Activated CD4-positive, alpha-beta T cell treated with anti-CD3 and anti-CD28 coated beads, Interleukin-2, amount 10 ng/mL, durations not matched to agents 7 days and 5 days (primary cell): ENCODE measurements around the gene MRM2. TPM values are rescaled to one million over a fixed set of nuclear protein-coding genes. Genes with fewer than 3 reads are reported as not detected.

Experiments used
- CTCF ChIA-PET: fragments of 350-600 bp; sonication (Branson Sonifier 250); formaldehyde crosslinking; loops from one replicate; lab custom pipeline; 2021; ENCODE audit warnings: antibody characterized with exemption; lab: Charles Lee
- POLR2A ChIA-PET: fragments of 350-600 bp; sonication (Branson Sonifier 250); formaldehyde crosslinking; loops from one replicate; lab custom pipeline; 2021; ENCODE audit warnings: antibody characterized with exemption; lab: Charles Lee
- DNase-seq: peaks from one replicate; pipeline ENCODE4 v3.0.0-alpha.2; 2020
- H3K27ac Mint-ChIP-seq: one replicate; pipeline ENCODE4 v1.8.0; 2021; ENCODE audit warnings: mild to moderate bottlenecking, moderate library complexity, mixed read lengths
- H3K27me3 Mint-ChIP-seq: one replicate; pipeline ENCODE4 v1.8.0; 2021; ENCODE audit warnings: mixed read lengths
- H3K36me3 Mint-ChIP-seq: one replicate; pipeline ENCODE4 v1.8.0; 2021; ENCODE audit warnings: low read depth, mixed read lengths
- H3K4me1 Mint-ChIP-seq: one replicate; pipeline ENCODE4 v1.8.0; 2021; ENCODE audit warnings: mixed read lengths
- H3K4me3 Mint-ChIP-seq: one replicate; pipeline ENCODE4 v1.8.0; 2021; ENCODE audit warnings: mild to moderate bottlenecking, moderate library complexity, mixed read lengths
- H3K9me3 Mint-ChIP-seq: one replicate; pipeline ENCODE4 v1.8.0; 2021; ENCODE audit warnings: mixed read lengths
- microRNA-seq: library from miRNA; unstranded; fragments of <30 nt; microRNA quantifications from one replicate; pipeline ENCODE4 v1.2.0, GENCODE V29; 2021; ENCODE audit warnings: borderline microRNAs expressed, borderline replicate concordance
- total RNA-seq, 2 experiments: library from RNA; stranded (reverse); gene quantifications; one replicate each; pipeline ENCODE4 v1.2.3, GENCODE V29; 2021

The MRM2 gene
- total RNA-seq, 2 experiments from 2014 or later = 28.6 to 28.8 TPM

DNA sequence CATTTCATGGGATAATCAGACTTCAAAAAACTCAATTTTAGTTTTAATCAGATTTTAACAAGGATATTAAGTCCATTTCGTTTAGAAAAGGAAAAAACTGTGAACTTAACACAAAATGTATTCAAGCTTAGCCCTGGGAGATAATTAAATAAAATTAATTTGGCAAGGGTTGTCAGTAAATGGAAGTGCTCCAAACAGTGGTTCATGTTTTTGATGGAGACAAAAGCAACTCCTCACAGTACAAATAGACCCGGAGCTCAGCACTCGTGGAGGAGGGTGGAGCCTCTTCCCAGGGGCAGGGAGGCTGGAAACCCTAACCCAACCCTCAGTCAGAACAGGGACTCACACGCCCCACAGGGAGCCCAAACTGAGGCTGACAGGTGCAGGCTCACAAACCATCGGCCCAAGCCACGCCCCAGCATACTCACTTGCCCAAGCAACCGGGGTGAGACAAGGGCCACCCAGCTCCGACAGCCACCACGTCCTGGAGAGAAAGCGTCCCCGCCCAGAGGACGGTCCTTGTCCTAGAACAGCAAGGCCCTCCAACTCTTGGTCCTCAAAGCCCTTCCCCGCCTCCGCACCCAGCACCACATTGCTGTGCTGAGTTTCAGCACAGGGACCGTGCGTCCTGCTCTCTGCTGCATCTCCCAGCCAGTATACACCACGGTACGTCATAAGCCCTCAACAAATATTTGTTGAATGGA, 49.0 kb downstream of the MRM2 start:
- Mint-ChIP-seq H3K27ac (no peak overlapping the region), H3K9me3 (peaks cover 7% of the 10 kb centered on the region), H3K4me3 (no peak overlapping the region), H3K36me3 (peaks cover 40% of the 10 kb centered on the region), H3K27me3 (no peaks in the 10 kb centered on the region), H3K4me1 (no peaks in the 10 kb centered on the region)
- CTCF ChIA-PET = no interaction called here
- no peak for DNase-seq
- POLR2A ChIA-PET = interaction anchor here (0.6 kb wide), 1 partner anchor 796 kb away, joined by 3 read pairs; no protein-coding TSS in a partner anchor

DNA sequence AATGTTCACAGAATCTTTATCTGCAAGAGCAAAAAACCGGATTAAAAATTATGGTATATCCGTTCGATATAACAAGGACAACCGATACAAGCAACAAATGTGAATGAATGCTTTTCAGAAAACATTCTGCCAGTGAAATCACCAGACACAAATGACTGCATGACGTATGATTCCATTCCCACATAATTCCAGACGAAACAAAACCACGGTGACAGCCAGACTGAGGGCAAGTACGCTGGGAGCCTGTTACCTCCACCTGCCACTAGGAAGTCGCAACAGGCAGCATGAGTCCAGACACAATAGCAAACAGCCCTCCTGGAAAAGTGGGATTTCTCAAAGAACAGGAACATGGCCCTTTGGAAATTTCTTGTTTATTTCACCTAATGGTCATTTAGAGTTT, 51.0 kb downstream of the MRM2 start:
- H3K27me3 Mint-ChIP-seq = no peaks in the 10 kb centered on the region
- H3K27ac Mint-ChIP-seq = no peak overlapping the region
- POLR2A ChIA-PET = no interaction called here
- H3K9me3 Mint-ChIP-seq = peaks cover 7% of the 10 kb centered on the region
- no peak for DNase-seq
- CTCF ChIA-PET = no interaction called here
- H3K36me3 Mint-ChIP-seq = peaks cover 26% of the 10 kb centered on the region
- no peaks in the 10 kb centered on the region for H3K4me1 Mint-ChIP-seq
- no peak overlapping the region for H3K4me3 Mint-ChIP-seq

DNA sequence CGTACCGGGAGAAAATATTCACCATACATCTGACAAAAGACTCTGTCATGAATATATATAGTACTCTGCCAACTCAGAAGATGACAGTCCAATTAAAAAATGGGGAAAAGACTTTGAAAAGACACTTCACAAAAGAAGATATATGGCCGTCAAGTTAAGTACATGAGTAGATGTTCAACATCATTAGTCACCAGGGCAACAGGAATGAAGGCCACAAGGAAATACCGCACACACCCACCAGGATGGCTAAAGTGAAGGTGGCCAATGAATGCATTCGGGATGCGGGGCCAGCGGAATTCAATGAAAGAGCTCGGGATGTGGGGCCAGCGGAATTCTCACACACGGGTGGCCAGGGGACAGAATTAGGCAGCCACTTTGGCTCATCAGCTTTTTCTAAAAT, 51.5 kb downstream of the MRM2 start:
- Mint-ChIP-seq H3K27me3 (no peaks in the 10 kb centered on the region), H3K9me3 (peaks cover 5% of the 10 kb centered on the region), H3K4me1 (no peaks in the 10 kb centered on the region), H3K36me3 (peaks cover 22% of the 10 kb centered on the region), H3K4me3 (no peak overlapping the region), H3K27ac (no peak overlapping the region)
- ChIA-PET CTCF (no interaction called here), POLR2A (no interaction called here)
- no peak for DNase-seq

DNA sequence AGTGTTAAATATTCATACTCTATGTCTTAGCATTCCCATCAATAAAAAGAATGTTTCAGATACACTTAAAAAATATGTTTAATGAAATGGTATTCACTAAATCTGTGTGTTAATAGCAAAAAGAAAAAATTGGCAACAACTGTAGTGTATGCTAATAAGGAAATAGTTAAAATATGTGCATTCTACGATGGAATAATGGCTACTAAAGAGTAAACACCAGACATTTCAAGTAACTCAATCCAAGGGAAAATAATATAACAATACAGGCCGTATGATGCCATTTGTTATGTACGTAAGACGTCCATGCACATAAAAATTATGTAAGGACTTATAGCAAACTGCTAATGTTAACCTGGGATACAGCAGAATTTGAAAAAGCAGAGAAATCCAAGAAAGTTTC, 55.8 kb downstream of the MRM2 start:
- ChIA-PET POLR2A (no interaction called here), CTCF (interaction anchor here (1.6 kb wide), 1 partner anchor 23 kb away, joined by 3 read pairs; no protein-coding TSS in a partner anchor)
- H3K4me3 Mint-ChIP-seq = no peak overlapping the region
- no peaks in the 10 kb centered on the region for H3K27me3 Mint-ChIP-seq
- peaks cover 22% of the 10 kb centered on the region for H3K36me3 Mint-ChIP-seq
- H3K4me1 Mint-ChIP-seq = no peaks in the 10 kb centered on the region
- no peak overlapping the region for H3K27ac Mint-ChIP-seq
- DNase-seq = no peak
- no peaks in the 10 kb centered on the region for H3K9me3 Mint-ChIP-seq

DNA sequence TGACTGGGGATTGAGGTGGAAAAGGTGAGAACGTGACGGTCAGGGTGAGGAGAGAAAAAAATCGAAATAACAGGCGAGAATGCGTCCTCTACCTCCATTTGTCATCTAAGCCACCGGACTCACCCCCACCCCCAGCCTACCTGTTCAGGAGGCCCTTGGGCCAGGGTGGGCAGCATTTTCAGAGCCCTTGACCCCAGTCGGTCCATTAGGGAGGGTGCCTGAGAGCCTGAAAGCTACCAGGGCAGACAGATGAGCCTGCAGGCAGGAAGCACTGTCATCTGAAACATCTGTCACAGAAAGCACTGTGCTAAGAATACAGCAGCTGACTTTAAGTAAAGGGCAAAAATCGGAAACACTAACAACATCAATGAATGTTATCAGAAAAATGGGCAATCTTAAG, 56.3 kb downstream of the MRM2 start:
- no peaks in the 10 kb centered on the region for H3K27me3 Mint-ChIP-seq
- ChIA-PET CTCF (interaction anchor here (1.6 kb wide), 1 partner anchor 24 kb away, joined by 3 read pairs; no protein-coding TSS in a partner anchor), POLR2A (no interaction called here)
- H3K27ac Mint-ChIP-seq = no peak overlapping the region
- no peak overlapping the region for H3K4me3 Mint-ChIP-seq
- H3K9me3 Mint-ChIP-seq = no peaks in the 10 kb centered on the region
- H3K36me3 Mint-ChIP-seq = peaks cover 22% of the 10 kb centered on the region
- DNase-seq = no peak
- H3K4me1 Mint-ChIP-seq = no peaks in the 10 kb centered on the region

Small RNA genes lying within 50 kb of the gene (microRNA-seq; reads per million reads assigned to microRNA genes)
- gene MIR6836 = not detected

Other genes with a start within 250 kb of the MRM2 start
- 100 to 1,000 TPM; 125 to 127 TPM for gene MAD1L1, start 9.3 kb downstream of the MRM2 start, total RNA-seq
- gene NUDT1, start within 50 bp of the MRM2 start, total RNA-seq = 100 to 1,000 TPM in 1 of 2 experiments, 10 to 100 TPM in 1; 77.4 to 104 TPM
- gene SNX8, start 72.2 kb upstream of the MRM2 start, total RNA-seq = 10 to 100 TPM; 27.2 to 28.0 TPM
- gene EIF3B, start 112.6 kb upstream of the MRM2 start, total RNA-seq = 100 to 1,000 TPM; 148 to 158 TPM
- 10 to 100 TPM; 40.7 to 44.8 TPM for gene CHST12, start 161.4 kb upstream of the MRM2 start, total RNA-seq
- not detected for gene GRIFIN, start 234.2 kb upstream of the MRM2 start, total RNA-seq